HG03575 (cell line): Measurements from ENCODE around the gene TAS2R20.
"Not testable (repeated sequence)": the region's sequence is repeated elsewhere in the genome, so short reads cannot be mapped to it uniquely, and the experiment has no call there.

Source experiments
- ATAC-seq: cut with Tn5 transposase; IDR thresholded peaks from one replicate; pipeline ENCODE4 v1.9.1; 2021; ENCODE audit not compliant: unreplicated experiment, insufficient number of reproducible peaks, low FRiP score; ENCODE audit errors: extremely low read depth

Gene TAS2R20, protein sequence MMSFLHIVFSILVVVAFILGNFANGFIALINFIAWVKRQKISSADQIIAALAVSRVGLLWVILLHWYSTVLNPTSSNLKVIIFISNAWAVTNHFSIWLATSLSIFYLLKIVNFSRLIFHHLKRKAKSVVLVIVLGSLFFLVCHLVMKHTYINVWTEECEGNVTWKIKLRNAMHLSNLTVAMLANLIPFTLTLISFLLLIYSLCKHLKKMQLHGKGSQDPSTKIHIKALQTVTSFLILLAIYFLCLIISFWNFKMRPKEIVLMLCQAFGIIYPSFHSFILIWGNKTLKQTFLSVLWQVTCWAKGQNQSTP

GRCh38 chr12:10998204-10998603 is at the start of gene TAS2R20:
Gene TAS2R20, minus strand, starts transcription at chr12:10998304. Its CDS starts 429 bp downstream, at chr12:10997875.
- no peak for ATAC-seq

DNA sequence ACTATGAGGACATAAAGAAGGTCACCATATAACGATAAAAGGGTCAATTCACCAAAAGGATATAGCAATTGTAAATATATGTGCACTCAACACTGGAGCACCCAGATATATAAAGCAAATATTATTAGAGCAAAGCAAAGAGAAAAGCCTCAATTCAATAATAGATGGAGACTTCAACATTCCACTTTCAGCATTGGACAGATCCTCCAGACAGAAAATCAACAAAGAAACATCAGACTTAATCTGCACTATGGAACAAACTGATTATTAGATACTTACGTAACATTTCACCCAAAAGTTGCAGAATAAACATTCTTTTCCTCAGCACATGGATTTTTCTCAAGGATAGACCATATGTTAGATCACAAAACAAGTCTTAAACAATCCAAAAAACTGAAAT is 43.3 kb upstream of the TAS2R20 start:
- ATAC-seq: not testable (repeated sequence)

- ATAC-seq: no peak
These were observed 42.1 kb upstream of the TAS2R20 start for GRCh38 chr12:11040162-11040561.

DNA sequence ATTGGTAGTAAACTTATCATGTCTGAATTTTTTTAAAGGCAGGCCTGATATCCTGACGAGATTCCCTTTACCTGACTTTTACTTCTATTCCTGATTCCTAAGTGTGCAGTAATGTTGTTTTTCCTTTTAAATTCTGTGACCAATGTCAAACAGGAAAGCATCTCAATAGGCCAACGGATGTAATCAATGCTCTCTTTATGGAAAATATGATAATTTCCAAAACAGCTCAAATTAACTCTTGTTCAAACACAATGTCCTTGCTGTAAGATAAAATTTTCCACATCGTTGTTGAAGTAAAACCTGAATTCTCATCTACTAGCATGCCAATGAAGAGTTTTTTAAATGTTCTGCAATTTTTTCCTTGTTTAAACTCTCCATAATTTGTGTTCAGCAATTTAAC is 41.1 kb upstream of the TAS2R20 start:
- ATAC-seq: no peak

GRCh38 chr12:11033959-11034358 is 35.9 kb upstream of the TAS2R20 start:
- not testable (repeated sequence) for ATAC-seq

GRCh38 chr12:11031307-11031706 is 33.2 kb upstream of the TAS2R20 start, which contains the start of gene TAS2R31:
Gene TAS2R31, minus strand, starts transcription at chr12:11031407. Its CDS starts 72 bp downstream, at chr12:11031335.
- no peak for ATAC-seq

GRCh38 chr12:11026118-11026517 is 28.0 kb upstream of the TAS2R20 start:
- ATAC-seq: no peak

GRCh38 chr12:11023387-11023786 is 25.3 kb upstream of the TAS2R20 start:
- no peak for ATAC-seq

- no peak for ATAC-seq
These were observed 24.4 kb upstream of the TAS2R20 start, which contains the start of gene TAS2R19 for GRCh38 chr12:11022520-11022919. Gene TAS2R19, minus strand, starts transcription at chr12:11022620. Its CDS starts 49 bp downstream, at chr12:11022571.

DNA sequence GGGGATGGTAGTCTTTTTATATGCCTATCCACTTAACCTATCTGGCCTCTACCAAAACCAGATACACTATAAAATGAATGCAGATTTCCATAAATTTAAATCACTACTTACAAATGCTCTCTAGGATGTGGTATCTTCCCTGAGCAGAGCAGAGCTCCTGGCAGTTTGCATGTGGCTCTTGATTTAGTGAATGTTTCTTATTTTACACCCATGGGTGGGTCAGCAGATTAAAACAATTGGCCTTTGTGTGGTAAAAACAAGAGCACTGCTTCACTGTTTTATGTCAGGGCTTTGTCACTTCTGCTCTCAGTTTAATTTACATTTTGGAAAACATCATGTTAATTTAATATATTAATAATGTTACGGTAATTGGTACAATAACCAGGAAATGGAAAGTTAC is 18.8 kb upstream of the TAS2R20 start:
- ATAC-seq: no peak

DNA sequence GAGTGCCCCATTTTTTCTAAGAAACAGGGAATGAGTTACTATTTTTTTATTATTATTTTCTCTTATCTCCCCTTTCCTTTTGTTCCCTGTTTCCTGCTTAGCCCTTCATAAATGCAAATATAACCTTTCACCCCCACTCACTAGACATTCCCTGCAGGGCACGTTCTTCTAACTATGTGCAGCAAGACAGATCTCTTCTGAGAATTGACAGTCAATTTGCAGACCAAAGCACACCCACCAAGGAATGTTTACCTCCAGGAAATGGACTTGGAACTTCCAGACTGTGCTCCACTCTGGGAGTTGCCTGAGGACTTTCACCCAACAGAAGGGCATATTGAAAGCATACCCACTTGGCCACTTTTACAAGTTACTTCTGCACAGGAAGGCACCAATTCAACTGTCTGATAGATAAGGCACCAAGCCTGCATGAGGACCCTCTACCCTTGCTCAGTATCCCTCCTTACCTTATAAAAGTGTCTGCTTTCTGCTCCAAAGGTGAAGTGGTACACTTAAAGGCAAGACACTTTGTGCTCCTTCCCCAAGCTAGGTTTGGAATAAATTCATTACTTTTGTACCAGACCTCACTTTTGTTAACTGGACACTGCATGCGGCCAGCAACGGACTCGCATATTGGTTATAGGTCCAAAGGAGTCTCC is 17.8 kb upstream of the TAS2R20 start:
- ATAC-seq: no peak

GRCh38 chr12:11014234-11014633 is 16.1 kb upstream of the TAS2R20 start:
- no peak for ATAC-seq

GRCh38 chr12:11007608-11008007 is 9.5 kb upstream of the TAS2R20 start:
- no peak for ATAC-seq

DNA sequence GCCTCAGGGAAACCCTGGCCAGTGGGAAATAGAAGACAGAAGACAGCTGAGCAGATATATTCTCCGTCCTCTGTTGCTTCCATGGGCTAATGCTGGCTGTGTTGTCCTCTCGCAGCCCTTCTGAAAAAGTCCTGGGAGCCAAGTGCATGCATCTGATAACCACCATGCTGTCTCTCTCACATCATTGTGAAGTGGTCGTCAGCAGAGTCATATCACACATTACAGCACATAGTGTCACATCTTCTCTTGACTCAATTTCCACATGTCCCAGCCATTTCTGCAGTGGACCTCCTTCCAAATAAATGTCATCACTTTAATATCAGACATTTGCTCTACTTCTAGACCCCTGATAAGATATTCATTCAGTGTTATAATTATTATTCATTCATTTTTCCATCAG is 3.8 kb downstream of the TAS2R20 start:
- no peak for ATAC-seq

DNA sequence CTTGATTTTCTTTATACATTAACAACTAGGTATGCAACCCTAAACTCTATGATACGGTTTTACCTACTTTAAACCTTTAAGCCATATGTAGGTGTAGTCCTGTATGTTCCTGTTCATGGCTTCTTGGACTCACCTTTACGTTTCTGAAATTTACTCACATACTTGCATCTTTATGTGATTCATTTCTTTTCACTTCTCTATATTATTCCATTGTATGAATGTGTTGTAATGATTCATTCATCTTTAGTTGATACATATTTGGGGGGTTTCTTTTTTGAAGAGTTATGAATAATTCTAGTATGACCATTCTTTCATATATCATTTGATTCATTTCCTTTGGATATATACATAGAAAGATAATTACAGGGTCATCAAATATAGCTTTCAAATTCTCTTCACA is 9.0 kb downstream of the TAS2R20 start:
- no peak for ATAC-seq

DNA sequence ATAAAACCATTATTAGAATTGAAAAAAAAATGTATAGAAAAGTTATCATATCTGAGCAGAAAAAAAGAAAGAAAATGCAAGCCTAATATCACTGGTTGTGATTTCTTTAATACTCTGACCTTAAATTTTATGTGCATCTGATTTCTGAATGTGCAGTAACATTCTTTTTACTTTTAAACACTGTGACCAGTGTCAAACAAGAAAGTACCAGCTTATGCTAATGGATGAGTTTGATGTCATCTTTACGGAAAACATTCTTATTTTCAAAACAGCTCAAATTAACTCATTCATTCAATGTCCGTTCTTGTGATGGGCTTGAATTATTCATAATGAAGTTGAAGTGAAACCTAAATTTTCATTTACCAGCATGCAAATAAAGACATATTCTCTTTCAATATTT is 11.3 kb downstream of the TAS2R20 start, which contains the start of gene TAS2R50:
TAS2R50 (minus strand) TSS at position 101 of the 400 bp plus-strand sequence; CDS start at position 49, 52 bp downstream.
- no peak for ATAC-seq

DNA sequence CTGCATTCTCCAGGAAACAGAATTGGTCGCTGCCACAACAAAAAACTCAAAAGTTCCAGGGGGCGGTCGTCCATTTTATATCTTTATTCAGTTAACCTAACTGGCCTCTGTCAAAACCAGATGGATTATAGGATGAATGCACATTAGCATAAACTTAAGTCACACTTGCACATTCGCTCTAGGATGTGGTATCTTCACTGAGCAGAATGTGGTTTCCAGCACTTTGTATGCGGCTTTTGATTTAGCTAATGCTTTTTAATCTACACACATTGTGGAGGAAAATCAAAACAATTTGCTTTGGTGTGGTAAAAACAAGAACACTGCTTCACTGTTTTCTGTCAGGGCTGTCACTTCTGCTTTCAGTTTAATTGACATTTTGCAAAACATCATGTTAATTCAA is 15.9 kb downstream of the TAS2R20 start:
- no peak for ATAC-seq

DNA sequence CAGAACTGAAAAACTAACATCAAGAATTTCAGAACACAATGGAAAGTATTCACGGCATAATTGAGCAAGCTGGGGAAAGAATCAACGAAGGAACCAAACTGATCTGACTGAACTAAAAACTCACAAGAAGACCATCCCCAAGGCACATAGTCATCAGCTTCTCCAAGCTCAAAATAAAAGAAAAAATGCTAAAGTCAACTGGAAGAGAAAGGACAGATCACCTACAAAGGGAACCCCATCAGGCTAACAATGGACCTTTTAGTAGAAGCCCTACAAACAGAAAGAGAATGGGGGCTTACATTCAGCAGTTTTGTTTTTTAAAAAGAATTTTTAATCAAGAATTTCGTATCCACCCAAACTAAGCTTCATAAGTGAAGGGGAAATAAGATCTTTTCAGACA is 23.1 kb downstream of the TAS2R20 start:
- ATAC-seq: no peak

GRCh38 chr12:10968765-10969456 is 29.2 kb downstream of the TAS2R20 start:
- no peak for ATAC-seq

DNA sequence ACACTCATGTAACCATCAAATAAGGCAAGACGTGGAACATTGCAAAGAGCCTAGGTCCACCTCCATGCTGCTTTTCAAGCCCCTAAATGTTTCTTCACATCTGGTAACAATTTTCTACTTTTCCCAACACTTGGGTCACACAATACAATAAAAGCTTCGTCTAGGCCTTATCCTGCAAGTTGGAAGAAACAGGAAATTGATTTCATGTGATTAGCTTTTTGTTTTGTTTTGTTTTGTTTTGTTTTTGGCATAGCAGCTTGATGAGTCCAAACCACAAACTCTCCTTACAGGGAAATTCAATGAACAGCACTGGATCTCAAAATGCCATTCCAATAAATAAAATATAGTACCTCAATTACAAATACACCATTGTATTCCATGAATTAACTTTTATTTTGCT is 30.7 kb downstream of the TAS2R20 start:
- no peak for ATAC-seq
